Mammary epithelial cell (primary cell): ENCODE data around the gene AFAP1.

Experiments used
- EZH2 ChIP-seq: IDR thresholded peaks from 2 replicates; pipeline ENCODE4 v1.6.1; 2012; ENCODE audit warnings: low read length, inconsistent platforms, borderline replicate concordance
- TF ChIP-seq, protein P1 (sequence below), 2 donors: IDR thresholded peaks in 1 of 2; conservative IDR thresholded peaks in 1 of 2; 2 replicates each; pipeline ENCODE4 v1.5.1; 2011 to 2012; ENCODE audit warnings: inconsistent platforms in 2 of 2, low read length in 2 of 2, mild to moderate bottlenecking in 2 of 2, control low read depth in 1 of 2, low read depth in 1 of 2; ENCODE audit not compliant: insufficient read depth in 1 of 2; ENCODE audit errors: extremely low read depth in 1 of 2

DNA sequence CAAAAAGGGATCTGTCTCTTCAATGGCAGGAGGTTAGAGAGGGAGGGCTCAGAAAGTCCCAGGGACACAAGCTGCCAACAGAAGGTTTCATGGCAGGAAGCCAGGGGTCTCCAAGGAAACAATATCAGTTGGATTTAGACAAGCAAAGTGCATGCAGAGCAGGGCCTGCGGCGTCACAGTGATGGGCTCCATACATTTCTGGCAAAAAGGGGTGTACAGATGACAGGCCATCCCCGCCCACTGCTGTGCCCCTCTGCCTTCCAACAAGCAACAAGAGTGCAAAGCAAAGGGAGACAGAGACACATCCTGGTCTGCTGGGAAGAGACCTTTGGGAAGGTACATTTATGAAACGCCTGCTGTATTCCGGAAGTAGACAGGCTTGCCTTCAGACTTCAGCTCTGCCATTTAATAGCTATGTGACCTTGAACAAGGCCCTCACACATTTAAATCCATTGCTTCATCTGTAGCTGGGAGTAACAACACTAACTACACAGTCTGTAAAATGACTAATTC, 121.2 kb downstream of the AFAP1 start:
- TF ChIP-seq, protein P1, sequence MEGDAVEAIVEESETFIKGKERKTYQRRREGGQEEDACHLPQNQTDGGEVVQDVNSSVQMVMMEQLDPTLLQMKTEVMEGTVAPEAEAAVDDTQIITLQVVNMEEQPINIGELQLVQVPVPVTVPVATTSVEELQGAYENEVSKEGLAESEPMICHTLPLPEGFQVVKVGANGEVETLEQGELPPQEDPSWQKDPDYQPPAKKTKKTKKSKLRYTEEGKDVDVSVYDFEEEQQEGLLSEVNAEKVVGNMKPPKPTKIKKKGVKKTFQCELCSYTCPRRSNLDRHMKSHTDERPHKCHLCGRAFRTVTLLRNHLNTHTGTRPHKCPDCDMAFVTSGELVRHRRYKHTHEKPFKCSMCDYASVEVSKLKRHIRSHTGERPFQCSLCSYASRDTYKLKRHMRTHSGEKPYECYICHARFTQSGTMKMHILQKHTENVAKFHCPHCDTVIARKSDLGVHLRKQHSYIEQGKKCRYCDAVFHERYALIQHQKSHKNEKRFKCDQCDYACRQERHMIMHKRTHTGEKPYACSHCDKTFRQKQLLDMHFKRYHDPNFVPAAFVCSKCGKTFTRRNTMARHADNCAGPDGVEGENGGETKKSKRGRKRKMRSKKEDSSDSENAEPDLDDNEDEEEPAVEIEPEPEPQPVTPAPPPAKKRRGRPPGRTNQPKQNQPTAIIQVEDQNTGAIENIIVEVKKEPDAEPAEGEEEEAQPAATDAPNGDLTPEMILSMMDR (conservative IDR thresholded peaks at IDR 0.05 in 1 of 2, IDR thresholded peaks at IDR 0.05 in 1 of 2; ENCODE audit: extremely low read depth in 1 of 2, insufficient read depth in 1 of 2, low read depth in 1 of 2, low read length in 2 of 2) = no peak
- no peak for TF ChIP-seq EZH2
